PC-3 (cell line): Measurements from ENCODE around the gene USP17L13.
"Not testable (repeated sequence)": the region's sequence is repeated elsewhere in the genome, so short reads cannot be mapped to it uniquely, and the experiment has no call there.

ENCODE experiments used
- CTCF ChIP-seq: fragments of 300-600 bp; sonication (generic); conservative IDR thresholded peaks from 2 replicates; pipeline ENCODE4 v1.5.1; 2017; ENCODE audit warnings: antibody characterized with exemption, low read depth, mild to moderate bottlenecking, low read length
- EZH2 ChIP-seq: fragments of 300-600 bp; sonication (generic); IDR thresholded peaks from one replicate; pipeline ENCODE4 v1.6.1; 2017; ENCODE audit warnings: antibody characterized with exemption, mild to moderate bottlenecking, low read length; ENCODE audit not compliant: unreplicated experiment
- EZH2phosphoT487 ChIP-seq: fragments of 300-600 bp; sonication (generic); IDR thresholded peaks from 2 replicates; pipeline ENCODE4 v1.6.1; 2018; ENCODE audit warnings: mild to moderate bottlenecking, antibody characterized with exemption, low read length, borderline replicate concordance

DNA sequence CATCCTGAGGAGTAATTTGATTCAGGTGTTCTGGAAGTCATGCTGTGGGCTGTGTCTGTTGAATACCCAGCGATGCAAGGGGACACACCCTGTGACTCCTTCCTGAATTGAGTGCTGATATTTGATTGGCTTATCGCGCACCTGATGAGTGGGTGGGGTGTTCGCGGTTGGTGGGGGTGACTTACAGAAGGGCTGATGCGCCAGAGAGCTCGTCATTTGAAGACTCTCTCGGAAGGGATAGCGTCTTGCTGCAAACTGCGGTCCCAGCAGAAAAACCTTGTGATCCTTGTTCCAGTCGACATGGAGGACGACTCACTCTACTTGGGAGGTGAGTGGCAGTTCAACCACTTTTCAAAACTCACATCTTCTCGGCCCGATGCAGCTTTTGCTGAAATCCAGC is 9.6 kb upstream of the USP17L13 start, which contains the start of gene USP17L11:
- TF ChIP-seq CTCF, EZH2phosphoT487, EZH2: not testable (repeated sequence)
